Sigmoid colon (tissue), 7 donors: Measurements from ENCODE around the gene VAMP2. TPM values are rescaled to one million over a fixed set of nuclear protein-coding genes. Genes with fewer than 3 reads are reported as not detected.

Experiments
- DNase-seq: peaks from one replicate; pipeline ENCODE4 v3.0.0-alpha.2; 2019
- H3K27ac ChIP-seq, 4 donors: fragments of 200-600 bp; sonication (generic); one replicate each; pipeline ENCODE4 v1.5.1; 2016 to 2019; ENCODE audit warnings: mild to moderate bottlenecking in 1 of 4
- H3K27me3 ChIP-seq, 3 donors: fragments of 200-600 bp; sonication (generic); one replicate each; pipeline ENCODE4 v1.5.1; 2019; ENCODE audit warnings: mild to moderate bottlenecking in 1 of 3
- H3K36me3 ChIP-seq, 4 donors: fragments of 200-600 bp; sonication (generic); one replicate each; pipeline ENCODE4 v1.5.1; 2016 to 2019
- H3K4me1 ChIP-seq, 4 donors: fragments of 200-600 bp; sonication (generic); one replicate each; pipeline ENCODE4 v1.5.1; 2017 to 2019
- H3K4me3 ChIP-seq, 4 donors: fragments of 200-600 bp; sonication (generic); one replicate each; pipeline ENCODE4 v1.5.1; 2017 to 2019; ENCODE audit warnings: mild to moderate bottlenecking in 2 of 4, moderate library complexity in 1 of 4
- H3K9me3 ChIP-seq, 4 donors: fragments of 200-600 bp in 3 of 4; sonication (generic) in 3 of 4; one replicate each; pipeline versions ENCODE4 v1.5.1 to v1.6.1; 2013 to 2019
- EP300 ChIP-seq, 4 donors: sonication (generic); formaldehyde crosslinking; IDR thresholded peaks; one replicate each; pipeline ENCODE4 v1.6.1; 2017; ENCODE audit warnings: antibody characterized with exemption in 4 of 4
- POLR2A ChIP-seq, 2 donors: fragments of 450-650 bp; IDR thresholded peaks; one replicate each; pipeline ENCODE4 v1.6.1; 2016; ENCODE audit warnings: antibody characterized with exemption in 2 of 2, mild to moderate bottlenecking in 2 of 2, moderate library complexity in 2 of 2
- POLR2AphosphoS5 ChIP-seq, 4 donors: sonication (generic); formaldehyde crosslinking; IDR thresholded peaks; one replicate each; pipeline ENCODE4 v1.6.1; 2017; ENCODE audit warnings: antibody characterized with exemption in 4 of 4
- WGBS, 2 donors: extraction: QIAGEN DNeasy Blood & Tissue Kit; methylation state at CpG; one replicate each; pipeline ENCODE4 v1.1.7; 2013; 5-methylcytosine and 5-hydroxymethylcytosine counted together
- intact Hi-C: fragments of 100-400 bp; cut with DNase I; formaldehyde crosslinking; loops from one replicate; pipeline ENCODE4 v1.15.1; 2023
- polyA plus RNA-seq, 3 donors: library from polyadenylated mRNA; stranded (reverse); fragments of 200-250 nt; gene quantifications; one replicate each; pipeline ENCODE4 v1.2.3, GENCODE V29; 2013
- total RNA-seq, 4 donors: library from RNA; depleted of rRNA; stranded (reverse); fragments of >200 nt; gene quantifications; one replicate each; pipeline ENCODE4 v1.1.0, GENCODE V29; 2016
- TF ChIP-seq, protein P1 (sequence below), 4 experiments: fragments of 450-650 bp in 3 of 4; fragments of 200-600 bp in 1 of 4; IDR thresholded peaks; one replicate each; pipeline ENCODE4 v1.5.1; 2016 to 2019; ENCODE audit warnings: antibody characterized with exemption in 4 of 4, mild to moderate bottlenecking in 3 of 4, moderate library complexity in 2 of 4
- donor health status: healthy with polysubstance abuse.
- donor health status: Bipolar disorder and iron deficiency.
- donor health status: healthy.

The VAMP2 gene
- total and polyA plus RNA-seq, 7 donors, result 20.4 to 57.1 (median 29.6) TPM

DNA sequence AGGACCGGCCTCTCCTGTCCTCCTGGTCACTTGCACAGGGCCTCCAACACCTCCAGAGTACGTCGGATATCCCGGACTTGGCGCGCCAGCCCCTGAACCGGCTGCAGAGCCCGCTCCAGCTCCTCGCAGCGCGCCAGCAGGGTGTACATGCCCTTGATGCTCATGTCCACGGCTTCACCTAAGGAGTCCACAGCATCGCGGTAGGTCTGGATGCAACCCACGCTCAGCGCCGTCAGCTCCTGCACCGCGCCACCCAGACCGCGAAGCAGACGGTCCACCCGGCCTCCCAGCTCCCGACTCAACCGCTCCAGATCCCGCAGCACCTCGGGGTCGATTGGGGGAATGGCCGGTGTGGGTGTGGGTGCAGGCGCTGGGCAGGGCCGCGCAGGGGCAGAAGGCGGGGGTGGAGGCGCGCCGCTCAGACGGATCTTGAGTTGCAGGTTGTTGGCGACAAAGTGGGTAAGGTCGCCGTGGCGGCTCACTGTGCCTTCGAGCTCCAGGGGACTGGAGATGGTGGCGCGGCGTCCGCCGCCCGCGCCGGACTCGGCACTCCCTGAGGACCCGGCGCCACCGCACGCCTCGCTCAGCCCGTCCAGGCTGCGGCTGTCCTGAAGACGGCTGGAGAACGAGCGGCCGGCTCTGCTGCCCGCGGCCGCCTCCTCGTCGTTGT lies 26.4 kb upstream of the VAMP2 start:
- H3K9me3 ChIP-seq, result no peaks in the 10 kb centered on the region
- WGBS, 2 donors, result 3 to 5% methylated on average over 67 of the region's 67 CpGs
- peak overlapping the region; percentile 81 to 99 (median 96) for H3K27ac ChIP-seq
- peak overlapping the region; percentile 54 to 78 (median 68) for H3K4me3 ChIP-seq
- no peaks in the 10 kb centered on the region for H3K36me3 ChIP-seq
- intact Hi-C loops, result loop anchor here (1.0 kb wide), 1 partner anchor 59 kb away; the partner anchor contains the start of gene CTC1
- H3K4me1 ChIP-seq, result peaks cover 0 to 54% (median 41%) of the 10 kb centered on the region in 4 donors
- DNase-seq, result no peak
- no peaks in the 10 kb centered on the region for H3K27me3 ChIP-seq
- TF ChIP-seq POLR2A (IDR thresholded peaks at IDR 0.05) (no peak), POLR2AphosphoS5 (IDR thresholded peaks at IDR 0.05) (no peak), EP300 (IDR thresholded peaks at IDR 0.05) (no peak)
- TF ChIP-seq, protein P1, sequence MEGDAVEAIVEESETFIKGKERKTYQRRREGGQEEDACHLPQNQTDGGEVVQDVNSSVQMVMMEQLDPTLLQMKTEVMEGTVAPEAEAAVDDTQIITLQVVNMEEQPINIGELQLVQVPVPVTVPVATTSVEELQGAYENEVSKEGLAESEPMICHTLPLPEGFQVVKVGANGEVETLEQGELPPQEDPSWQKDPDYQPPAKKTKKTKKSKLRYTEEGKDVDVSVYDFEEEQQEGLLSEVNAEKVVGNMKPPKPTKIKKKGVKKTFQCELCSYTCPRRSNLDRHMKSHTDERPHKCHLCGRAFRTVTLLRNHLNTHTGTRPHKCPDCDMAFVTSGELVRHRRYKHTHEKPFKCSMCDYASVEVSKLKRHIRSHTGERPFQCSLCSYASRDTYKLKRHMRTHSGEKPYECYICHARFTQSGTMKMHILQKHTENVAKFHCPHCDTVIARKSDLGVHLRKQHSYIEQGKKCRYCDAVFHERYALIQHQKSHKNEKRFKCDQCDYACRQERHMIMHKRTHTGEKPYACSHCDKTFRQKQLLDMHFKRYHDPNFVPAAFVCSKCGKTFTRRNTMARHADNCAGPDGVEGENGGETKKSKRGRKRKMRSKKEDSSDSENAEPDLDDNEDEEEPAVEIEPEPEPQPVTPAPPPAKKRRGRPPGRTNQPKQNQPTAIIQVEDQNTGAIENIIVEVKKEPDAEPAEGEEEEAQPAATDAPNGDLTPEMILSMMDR (IDR thresholded peaks at IDR 0.05), result no peak

- DNase-seq, result no peak
- TF ChIP-seq EP300 (IDR thresholded peaks at IDR 0.05) (no peak), POLR2AphosphoS5 (IDR thresholded peaks at IDR 0.05) (no peak)
- Histone ChIP-seq H3K36me3 (no peaks in the 10 kb centered on the region), H3K4me1 (peaks cover 0 to 54% (median 41%) of the 10 kb centered on the region in 4 donors), H3K4me3 (peak overlapping the region; percentile 54 to 78 (median 68)), H3K27ac (peak overlapping the region; percentile 81 to 99 (median 96)), H3K9me3 (no peaks in the 10 kb centered on the region), H3K27me3 (no peaks in the 10 kb centered on the region)
- intact Hi-C loops, result no loop called here
- WGBS, 2 donors, result 41 to 42% methylated on average over 12 of the region's 12 CpGs
Measured at GRCh38 chr17:8188263-8188839, 25.6 kb upstream of the VAMP2 start.

- Histone ChIP-seq H3K9me3 (no peaks in the 10 kb centered on the region), H3K4me3 (peak overlapping the region; percentile 56 to 78 (median 71)), H3K27ac (peak overlapping the region; percentile 81 to 99 (median 96)), H3K27me3 (no peaks in the 10 kb centered on the region), H3K36me3 (no peaks in the 10 kb centered on the region), H3K4me1 (peaks cover 0 to 52% (median 40%) of the 10 kb centered on the region in 4 donors)
- DNase-seq, result peak; percentile 97
- intact Hi-C loops, result no loop called here
- TF ChIP-seq POLR2A (IDR thresholded peaks at IDR 0.05) (peak; percentile 24 to 28), POLR2AphosphoS5 (IDR thresholded peaks at IDR 0.05) (peak; percentile 18 to 65 (median 63))
- TF ChIP-seq, protein P1 (IDR thresholded peaks at IDR 0.05), result no peak
- 1% methylated on average over 25 of the region's 25 CpGs for WGBS, 2 donors
Measured at GRCh38 chr17:8187517-8188262, 24.9 kb upstream of the VAMP2 start.

- Histone ChIP-seq H3K27me3 (no peaks in the 10 kb centered on the region), H3K36me3 (no peaks in the 10 kb centered on the region), H3K4me3 (peak overlapping the region; percentile 56 to 76 (median 68)), H3K27ac (peak overlapping the region; percentile 81 to 99 (median 96)), H3K4me1 (peaks cover 0 to 45% (median 36%) of the 10 kb centered on the region in 4 donors), H3K9me3 (no peaks in the 10 kb centered on the region)
- WGBS, 2 donors, result 0 to 1% methylated on average over 32 of the region's 32 CpGs
- TF ChIP-seq EP300 (IDR thresholded peaks at IDR 0.05) (no peak), POLR2AphosphoS5 (IDR thresholded peaks at IDR 0.05) (peak in 2 of 4 donors; percentile 6 to 33), POLR2A (IDR thresholded peaks at IDR 0.05) (no peak)
- intact Hi-C loops, result loop anchor here (1.0 kb wide), 2 partner anchors 34 to 49 kb away; no protein-coding TSS in a partner anchor
- peak; percentile 98 for DNase-seq
Measured at GRCh38 chr17:8186787-8187516, 24.2 kb upstream of the VAMP2 start.

DNA sequence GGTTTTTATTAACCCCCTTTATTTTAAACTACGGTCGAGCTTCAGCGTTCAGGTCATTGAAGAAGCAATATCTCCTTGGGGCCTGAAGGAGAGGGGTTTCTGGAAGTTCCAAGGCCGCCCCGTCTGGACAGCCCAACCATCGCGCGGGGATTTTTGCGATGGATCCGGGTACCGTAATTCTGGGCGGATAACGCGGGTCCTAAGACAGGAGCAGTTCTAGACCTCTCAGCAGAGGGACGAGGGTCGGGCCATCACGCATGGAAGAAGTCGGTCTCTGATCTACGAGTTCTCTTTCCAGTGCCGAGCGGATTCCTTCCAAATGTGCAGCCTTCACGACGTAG lies 23.7 kb upstream of the VAMP2 start:
- intact Hi-C loops, result loop anchor here (1.0 kb wide), 2 partner anchors 35 to 48 kb away; no protein-coding TSS in a partner anchor

More for the DNA sequence above, 23.7 kb upstream of the VAMP2 start:
- H3K4me1 ChIP-seq, result peaks cover 0 to 40% (median 32%) of the 10 kb centered on the region in 4 donors
- DNase-seq, result no peak
- H3K27ac ChIP-seq, result peak overlapping the region; percentile 81 to 99 (median 96)
- no peaks in the 10 kb centered on the region for H3K36me3 ChIP-seq
- TF ChIP-seq POLR2A (IDR thresholded peaks at IDR 0.05) (no peak), POLR2AphosphoS5 (IDR thresholded peaks at IDR 0.05) (no peak)
- TF ChIP-seq, protein P1 (IDR thresholded peaks at IDR 0.05), result peak in 2 of 4 experiments; percentile 12 to 25
- H3K27me3 ChIP-seq, result no peaks in the 10 kb centered on the region
- peak overlapping the region; percentile 56 to 76 (median 68) for H3K4me3 ChIP-seq
- no peaks in the 10 kb centered on the region for H3K9me3 ChIP-seq
- 0% methylated on average over 23 of the region's 23 CpGs for WGBS, 2 donors
